HG02885 (cell line): ENCODE results near the gene PNMA6E.
"Not testable (repeated sequence)": the region's sequence is repeated elsewhere in the genome, so short reads cannot be mapped to it uniquely, and the experiment has no call there.

Experiments
- ATAC-seq: cut with Tn5 transposase; IDR thresholded peaks from one replicate; pipeline ENCODE4 v1.9.1; 2021; ENCODE audit warnings: mild to moderate bottlenecking; ENCODE audit not compliant: unreplicated experiment, poor library complexity

Gene PNMA6E

GRCh38 chrX:153387987-153388721 lies 13.0 kb downstream of the PNMA6E start:
- ATAC-seq = no peak

GRCh38 chrX:153387345-153387744 lies 13.8 kb downstream of the PNMA6E start:
- no peak for ATAC-seq

- ATAC-seq = no peak
These were observed 15.1 kb downstream of the PNMA6E start for GRCh38 chrX:153386097-153386496.

GRCh38 chrX:153384973-153385372 lies 16.2 kb downstream of the PNMA6E start:
- not testable (repeated sequence) for ATAC-seq

GRCh38 chrX:153384390-153384789 lies 16.8 kb downstream of the PNMA6E start:
- ATAC-seq = no peak

GRCh38 chrX:153382563-153383482 lies 18.3 kb downstream of the PNMA6E start:
- no peak for ATAC-seq

- no peak for ATAC-seq
These were observed 19.2 kb downstream of the PNMA6E start for GRCh38 chrX:153381684-153382532.

GRCh38 chrX:153380691-153381090 lies 20.5 kb downstream of the PNMA6E start:
- no peak for ATAC-seq

GRCh38 chrX:153379971-153380581 lies 21.1 kb downstream of the PNMA6E start:
- ATAC-seq = no peak

GRCh38 chrX:153379508-153379907 lies 21.6 kb downstream of the PNMA6E start:
- ATAC-seq = no peak

GRCh38 chrX:153378607-153379006 lies 22.5 kb downstream of the PNMA6E start:
- no peak for ATAC-seq

GRCh38 chrX:153377727-153378126 lies 23.4 kb downstream of the PNMA6E start:
- no peak for ATAC-seq

- no peak for ATAC-seq
These were observed 25.6 kb downstream of the PNMA6E start for GRCh38 chrX:153375571-153375970.

GRCh38 chrX:153374426-153374825 lies 26.7 kb downstream of the PNMA6E start:
- ATAC-seq = no peak

GRCh38 chrX:153372949-153373348 lies 28.2 kb downstream of the PNMA6E start:
- ATAC-seq = no peak

- ATAC-seq = no peak
These were observed 29.9 kb downstream of the PNMA6E start for GRCh38 chrX:153371256-153371655.

- ATAC-seq = no peak
These were observed 30.7 kb downstream of the PNMA6E start for GRCh38 chrX:153370293-153371055.

- ATAC-seq = no peak
These were observed 34.1 kb downstream of the PNMA6E start for GRCh38 chrX:153366878-153367538.

GRCh38 chrX:153366119-153366518 lies 35.0 kb downstream of the PNMA6E start:
- no peak for ATAC-seq
